ENCODE results near the gene RC3H1. TPM values are rescaled to one million over a fixed set of nuclear protein-coding genes. Genes with fewer than 3 reads are reported as not detected.

RC3H1 gene
- total and polyA plus RNA-seq, 11 donors: 3.8 to 32.0 (median 19.1) TPM

- WGBS, 4 donors: 86 to 94% (median 90%) methylated on average over 5 of the region's 5 CpGs
- intact Hi-C loops (cut with DNase I): no loop called here
- DNase-seq: no peak
- no peak for ATAC-seq
- no peaks in the 10 kb centered on the region for H3K36me3 ChIP-seq
- H3K9me3 ChIP-seq: no peaks in the 10 kb centered on the region
- H3K27me3 ChIP-seq: no peaks in the 10 kb centered on the region
- H3K4me3 ChIP-seq: no peak overlapping the region
- TF ChIP-seq CTCF (IDR thresholded peaks at IDR 0.05): no peak
- no peak for TF ChIP-seq POLR2A (IDR thresholded peaks at IDR 0.05)
- H3K27ac ChIP-seq: no peak overlapping the region
- H3K4me1 ChIP-seq: no peaks in the 10 kb centered on the region
Measured at GRCh38 chr1:173920861-173921260, 101.3 kb downstream of the RC3H1 start.

GRCh38 chr1:173917635-173918493 is 104.3 kb downstream of the RC3H1 start:
- intact Hi-C loops (cut with DNase I): no loop called here
- H3K27me3 ChIP-seq: no peaks in the 10 kb centered on the region
- DNase-seq (no peak), ATAC-seq (no peak)
- H3K36me3 ChIP-seq: no peaks in the 10 kb centered on the region
- no peak for TF ChIP-seq POLR2A (IDR thresholded peaks at IDR 0.05)
- no peak for TF ChIP-seq CTCF (IDR thresholded peaks at IDR 0.05)
- WGBS, 4 donors: 88 to 93% (median 92%) methylated on average over 12 of the region's 12 CpGs
- H3K4me1 ChIP-seq: no peaks in the 10 kb centered on the region
- no peak overlapping the region for H3K27ac ChIP-seq
- H3K9me3 ChIP-seq: no peaks in the 10 kb centered on the region
- H3K4me3 ChIP-seq: no peak overlapping the region

GRCh38 chr1:173917149-173917548 is 105.0 kb downstream of the RC3H1 start, which contains the start of gene SERPINC1:
Gene SERPINC1 (minus strand): TSS chr1:173917327. CDS start chr1:173917259, 68 bp downstream.
- no peaks in the 10 kb centered on the region for H3K36me3 ChIP-seq
- H3K27me3 ChIP-seq: no peaks in the 10 kb centered on the region
- WGBS, 4 donors: 87 to 94% (median 90%) methylated on average over 3 of the region's 3 CpGs
- no peaks in the 10 kb centered on the region for H3K4me1 ChIP-seq
- no peak for ATAC-seq
- no peak within 1 kb of the TSS for H3K27ac ChIP-seq
- no peak within 1 kb of the TSS for H3K4me3 ChIP-seq
- TF ChIP-seq POLR2A (IDR thresholded peaks at IDR 0.05): no peak
- no peak for TF ChIP-seq CTCF (IDR thresholded peaks at IDR 0.05)
- no peak for DNase-seq
- no peaks in the 10 kb centered on the region for H3K9me3 ChIP-seq
- intact Hi-C loops (cut with DNase I): no loop called here

GRCh38 chr1:173916667-173917066 is 105.5 kb downstream of the RC3H1 start:
- intact Hi-C loops (cut with DNase I): no loop called here
- no peak for ATAC-seq
- WGBS, 4 donors: 69 to 93% (median 72%) methylated on average over 3 to 4 of the region's 4 CpGs
- no peaks in the 10 kb centered on the region for H3K4me1 ChIP-seq
- H3K27ac ChIP-seq: no peak overlapping the region
- H3K9me3 ChIP-seq: no peaks in the 10 kb centered on the region
- DNase-seq: no peak
- no peaks in the 10 kb centered on the region for H3K36me3 ChIP-seq
- no peak for TF ChIP-seq CTCF (IDR thresholded peaks at IDR 0.05)
- TF ChIP-seq POLR2A (IDR thresholded peaks at IDR 0.05): no peak
- H3K4me3 ChIP-seq: no peak overlapping the region
- no peaks in the 10 kb centered on the region for H3K27me3 ChIP-seq

All from heart left ventricle (tissue), 16 donors.